Breast epithelium (tissue), 3 donors: Measurements from ENCODE around the gene LAMA1.

Experiments used
- POLR2A ChIP-seq: fragments of 450-650 bp; IDR thresholded peaks from one replicate; pipeline ENCODE4 v1.6.1; 2016; ENCODE audit warnings: antibody characterized with exemption, mild to moderate bottlenecking, moderate library complexity
- TF ChIP-seq, protein P1 (sequence below), 3 donors: fragments of 450-650 bp; IDR thresholded peaks; one replicate each; pipeline ENCODE4 v1.5.1; 2016 to 2017; ENCODE audit warnings: antibody characterized with exemption in 3 of 3, mild to moderate bottlenecking in 3 of 3, moderate library complexity in 3 of 3

DNA sequence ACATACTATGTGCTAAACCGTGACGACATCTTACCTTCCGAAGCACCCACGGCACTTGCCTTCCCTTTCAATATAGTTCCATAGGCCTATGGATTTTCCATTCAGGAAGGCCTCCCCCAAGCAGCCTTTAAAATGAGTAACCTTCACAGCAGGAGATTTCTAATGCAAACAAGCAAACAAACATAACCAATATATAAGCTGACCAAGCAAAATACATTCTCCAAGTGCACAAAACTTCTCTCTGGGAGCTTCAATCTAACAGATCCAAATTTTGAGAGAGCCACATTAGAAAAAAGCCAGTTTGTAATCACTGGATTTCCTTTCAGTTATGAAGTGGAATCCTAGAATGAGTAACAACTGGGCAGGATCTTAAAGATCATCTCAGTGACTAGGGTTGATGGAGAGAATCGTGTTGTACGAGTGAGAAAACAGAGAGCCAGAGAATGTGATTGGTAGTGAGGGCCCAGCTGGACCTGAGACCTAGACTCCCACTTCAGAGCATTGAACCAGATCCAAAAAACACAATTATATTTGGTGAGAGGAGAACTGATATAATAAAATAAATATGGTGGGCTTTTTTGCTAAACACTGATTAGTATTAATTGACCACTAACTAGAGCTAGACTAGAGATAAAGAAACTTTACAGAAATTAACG lies 145.6 kb downstream of the LAMA1 start:
- TF ChIP-seq POLR2A, result no peak
- TF ChIP-seq, protein P1, sequence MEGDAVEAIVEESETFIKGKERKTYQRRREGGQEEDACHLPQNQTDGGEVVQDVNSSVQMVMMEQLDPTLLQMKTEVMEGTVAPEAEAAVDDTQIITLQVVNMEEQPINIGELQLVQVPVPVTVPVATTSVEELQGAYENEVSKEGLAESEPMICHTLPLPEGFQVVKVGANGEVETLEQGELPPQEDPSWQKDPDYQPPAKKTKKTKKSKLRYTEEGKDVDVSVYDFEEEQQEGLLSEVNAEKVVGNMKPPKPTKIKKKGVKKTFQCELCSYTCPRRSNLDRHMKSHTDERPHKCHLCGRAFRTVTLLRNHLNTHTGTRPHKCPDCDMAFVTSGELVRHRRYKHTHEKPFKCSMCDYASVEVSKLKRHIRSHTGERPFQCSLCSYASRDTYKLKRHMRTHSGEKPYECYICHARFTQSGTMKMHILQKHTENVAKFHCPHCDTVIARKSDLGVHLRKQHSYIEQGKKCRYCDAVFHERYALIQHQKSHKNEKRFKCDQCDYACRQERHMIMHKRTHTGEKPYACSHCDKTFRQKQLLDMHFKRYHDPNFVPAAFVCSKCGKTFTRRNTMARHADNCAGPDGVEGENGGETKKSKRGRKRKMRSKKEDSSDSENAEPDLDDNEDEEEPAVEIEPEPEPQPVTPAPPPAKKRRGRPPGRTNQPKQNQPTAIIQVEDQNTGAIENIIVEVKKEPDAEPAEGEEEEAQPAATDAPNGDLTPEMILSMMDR (IDR thresholded peaks at IDR 0.05), result no peak
